OCI-LY3 (cell line): ENCODE data around the gene GPRC5D.

Experiments
- H2AFZ ChIP-seq: fragments of 200-600, 300-600 bp; shearing (Covaris generic); 2 replicates; pipeline ENCODE4 v1.6.0; 2014; ENCODE audit warnings: antibody characterized with exemption, low read depth, low read length
- H3K27ac ChIP-seq: fragments of 200-600, 300-600 bp; sonication (generic); 2 replicates; pipeline ENCODE4 v1.5.1; 2014; ENCODE audit warnings: mild to moderate bottlenecking, low read length, moderate library complexity, mixed read lengths
- H3K27me3 ChIP-seq: fragments of 200-600, 300-600 bp; sonication (generic); 2 replicates; pipeline ENCODE4 v1.6.1; 2014; ENCODE audit warnings: low read depth, low read length, mixed read lengths
- H3K36me3 ChIP-seq: fragments of 200-600, 300-600 bp; sonication (generic); replicated peaks from 2 replicates; pipeline ENCODE3; 2014; ENCODE audit warnings: low read depth, low read length, mixed read lengths
- H3K4me1 ChIP-seq: fragments of 300-600, 200-600 bp; sonication (generic); 2 replicates; pipeline ENCODE4 v1.6.1; 2014; ENCODE audit warnings: low read length, mixed read lengths
- H3K4me2 ChIP-seq: fragments of 200-600, 300-600 bp; sonication (generic); 2 replicates; pipeline ENCODE4 v1.6.1; 2014; ENCODE audit warnings: low read length, mixed read lengths
- H3K4me3 ChIP-seq: fragments of 300-600, 200-600 bp; sonication (generic); 2 replicates; pipeline ENCODE4 v1.5.1; 2014; ENCODE audit warnings: antibody characterized with exemption, mild to moderate bottlenecking, low read length, moderate library complexity
- H3K79me2 ChIP-seq: fragments of 300-600, 200-600 bp; shearing (Covaris generic); 2 replicates; pipeline ENCODE4 v1.6.1; 2014; ENCODE audit warnings: mild to moderate bottlenecking, low read length, mixed read lengths
- H3K9ac ChIP-seq: fragments of 300-600, 200-600 bp; shearing (Covaris generic); 2 replicates; pipeline ENCODE4 v1.6.0; 2014; ENCODE audit warnings: mild to moderate bottlenecking, low read length, moderate library complexity
- H3K9me3 ChIP-seq: fragments of 200-600, 300-600 bp; shearing (Covaris generic); 2 replicates; pipeline ENCODE4 v1.6.1; 2014; ENCODE audit warnings: low read length, mixed read lengths; ENCODE audit not compliant: insufficient read depth
- H4K20me1 ChIP-seq: fragments of 200-600, 300-600 bp; sonication (generic); 2 replicates; pipeline ENCODE4 v1.6.1; 2016; ENCODE audit warnings: low read length, mixed read lengths; ENCODE audit not compliant: insufficient read depth
- CTCF ChIP-seq: fragments of 200-600, 300-600 bp; sonication (generic); IDR thresholded peaks from 2 replicates; pipeline ENCODE4 v1.5.1; 2014; ENCODE audit warnings: antibody characterized with exemption, low read length, low read depth
- EZH2phosphoT487 ChIP-seq: fragments of 200-600 bp; shearing (Covaris generic); IDR thresholded peaks from 2 replicates; pipeline ENCODE4 v1.6.1; 2018; ENCODE audit warnings: antibody characterized with exemption, mixed run types, low read depth

The GPRC5D gene

GRCh38 chr12:12938541-12938940 is 13.4 kb downstream of the GPRC5D start:
- no peaks in the 10 kb centered on the region for H3K36me3 ChIP-seq
- H3K9ac ChIP-seq = no peak overlapping the region
- no peaks in the 10 kb centered on the region for H3K79me2 ChIP-seq
- no peaks in the 10 kb centered on the region for H4K20me1 ChIP-seq
- no peaks in the 10 kb centered on the region for H3K9me3 ChIP-seq
- no peak overlapping the region for H2AFZ ChIP-seq
- TF ChIP-seq CTCF = no peak
- TF ChIP-seq EZH2phosphoT487 = no peak
- H3K27ac ChIP-seq = no peak overlapping the region
- H3K4me3 ChIP-seq = no peak overlapping the region
- peaks cover 39% of the 10 kb centered on the region for H3K27me3 ChIP-seq
- no peaks in the 10 kb centered on the region for H3K4me1 ChIP-seq
- H3K4me2 ChIP-seq = no peak overlapping the region

GRCh38 chr12:12936983-12937491 is 14.9 kb downstream of the GPRC5D start:
- H3K9ac ChIP-seq = no peak overlapping the region
- no peak for TF ChIP-seq EZH2phosphoT487
- TF ChIP-seq CTCF = no peak

GRCh38 chr12:12934556-12934955 is 17.4 kb downstream of the GPRC5D start:
- no peaks in the 10 kb centered on the region for H3K4me1 ChIP-seq
- H3K9me3 ChIP-seq = no peaks in the 10 kb centered on the region
- no peaks in the 10 kb centered on the region for H4K20me1 ChIP-seq
- H3K9ac ChIP-seq = no peak overlapping the region
- no peaks in the 10 kb centered on the region for H3K36me3 ChIP-seq
- no peak overlapping the region for H3K27ac ChIP-seq
- H3K4me2 ChIP-seq = no peak overlapping the region
- no peaks in the 10 kb centered on the region for H3K79me2 ChIP-seq
- H3K4me3 ChIP-seq = no peak overlapping the region
- TF ChIP-seq EZH2phosphoT487 (no peak), CTCF (no peak)
- no peak overlapping the region for H2AFZ ChIP-seq
- peaks cover 40% of the 10 kb centered on the region for H3K27me3 ChIP-seq

More at GRCh38 chr12:12936983-12937491, 14.9 kb downstream of the GPRC5D start:
- no peak overlapping the region for H3K27ac ChIP-seq
- no peaks in the 10 kb centered on the region for H3K79me2 ChIP-seq
- no peaks in the 10 kb centered on the region for H3K4me1 ChIP-seq
- H3K4me3 ChIP-seq = no peak overlapping the region
- no peaks in the 10 kb centered on the region for H3K36me3 ChIP-seq
- no peak overlapping the region for H2AFZ ChIP-seq
- H3K9me3 ChIP-seq = no peaks in the 10 kb centered on the region
- H4K20me1 ChIP-seq = no peaks in the 10 kb centered on the region
- no peak overlapping the region for H3K4me2 ChIP-seq
- peaks cover 36% of the 10 kb centered on the region for H3K27me3 ChIP-seq

GRCh38 chr12:12933742-12934141 is 18.2 kb downstream of the GPRC5D start:
- no peaks in the 10 kb centered on the region for H3K4me1 ChIP-seq
- H3K9me3 ChIP-seq = no peaks in the 10 kb centered on the region
- TF ChIP-seq CTCF (no peak), EZH2phosphoT487 (no peak)
- no peak overlapping the region for H3K4me3 ChIP-seq
- no peaks in the 10 kb centered on the region for H3K36me3 ChIP-seq
- no peak overlapping the region for H3K27ac ChIP-seq
- peaks cover 32% of the 10 kb centered on the region for H3K27me3 ChIP-seq
- H2AFZ ChIP-seq = no peak overlapping the region
- no peak overlapping the region for H3K9ac ChIP-seq
- no peak overlapping the region for H3K4me2 ChIP-seq
- no peaks in the 10 kb centered on the region for H3K79me2 ChIP-seq
- H4K20me1 ChIP-seq = no peaks in the 10 kb centered on the region
